SHP77 (cell line): ENCODE data around the gene EIF5AL1.
"Not testable (repeated sequence)": the region's sequence is repeated elsewhere in the genome, so short reads cannot be mapped to it uniquely, and the experiment has no call there.

Experiments
- DNase-seq, 2 experiments: peaks; one replicate each; lab custom pipeline; 2025; lab: John Stamatoyannopoulos, UW

EIF5AL1 gene

GRCh38 chr10:79511891-79512583, at the start of gene EIF5AL1:
Gene EIF5AL1, plus strand, starts transcription at chr10:79512533. Its CDS starts 117 bp downstream, at chr10:79512650.
- DNase-seq = not testable (repeated sequence)

GRCh38 chr10:79463578-79464496, 48.5 kb upstream of the EIF5AL1 start:
- DNase-seq = no peak

- no peak for DNase-seq
Measured at GRCh38 chr10:79465341-79465740, 47.0 kb upstream of the EIF5AL1 start.

GRCh38 chr10:79468015-79468560, 44.2 kb upstream of the EIF5AL1 start:
- no peak for DNase-seq

GRCh38 chr10:79468841-79469585, 43.3 kb upstream of the EIF5AL1 start:
- no peak for DNase-seq

GRCh38 chr10:79470096-79470495, 42.2 kb upstream of the EIF5AL1 start:
- no peak for DNase-seq

GRCh38 chr10:79471776-79472175, 40.6 kb upstream of the EIF5AL1 start:
- DNase-seq = no peak

- no peak for DNase-seq
Measured at GRCh38 chr10:79472449-79472848, 39.9 kb upstream of the EIF5AL1 start.

- DNase-seq = no peak
Measured at GRCh38 chr10:79472951-79473350, 39.4 kb upstream of the EIF5AL1 start.

GRCh38 chr10:79473496-79474095, 38.7 kb upstream of the EIF5AL1 start:
- no peak for DNase-seq

GRCh38 chr10:79475119-79475653, 37.1 kb upstream of the EIF5AL1 start:
- DNase-seq = no peak

- DNase-seq = no peak
Measured at GRCh38 chr10:79475877-79476276, 36.5 kb upstream of the EIF5AL1 start.

GRCh38 chr10:79476645-79477044, 35.7 kb upstream of the EIF5AL1 start:
- no peak for DNase-seq

- DNase-seq = no peak
Measured at GRCh38 chr10:79477456-79477855, 34.9 kb upstream of the EIF5AL1 start.

- no peak for DNase-seq
Measured at GRCh38 chr10:79479283-79479909, 32.9 kb upstream of the EIF5AL1 start.

GRCh38 chr10:79482304-79482703, 30.0 kb upstream of the EIF5AL1 start:
- no peak for DNase-seq

- no peak for DNase-seq
Measured at GRCh38 chr10:79482741-79483140, 29.6 kb upstream of the EIF5AL1 start.

GRCh38 chr10:79483299-79483698, 29.0 kb upstream of the EIF5AL1 start:
- no peak for DNase-seq

- no peak for DNase-seq
Measured at GRCh38 chr10:79483948-79484347, 28.4 kb upstream of the EIF5AL1 start.

GRCh38 chr10:79484476-79484875, 27.9 kb upstream of the EIF5AL1 start:
- no peak for DNase-seq
